Right lobe of liver (tissue), 4 donors: ENCODE measurements around the gene HPDL.

ENCODE experiments used
- CTCF ChIP-seq, 4 donors: fragments of 200-600 bp in 3 of 4; fragments of 450-650 bp in 1 of 4; IDR thresholded peaks; one replicate each; pipeline versions ENCODE4 v1.5.1 to v1.8.0; 2016 to 2022; ENCODE audit warnings: antibody characterized with exemption in 4 of 4, mild to moderate bottlenecking in 2 of 4
- POLR2A ChIP-seq: fragments of 450-650 bp; IDR thresholded peaks from one replicate; pipeline ENCODE4 v1.6.1; 2017; ENCODE audit warnings: antibody characterized with exemption, mild to moderate bottlenecking
- donor health status: DM: no; HTN: no; CAD: no.
- donor health status: DM: no; HTN: no; CAD: no.
- donor health status: DM: no; HTN: yes; CAD: no.

- TF ChIP-seq CTCF (IDR thresholded peaks at IDR 0.05) (no peak), POLR2A (no peak)
These were observed at the start of gene HPDL for GRCh38 chr1:45326627-45327623.
